Mesendoderm (in vitro differentiated cells): Measurements from ENCODE around the gene CLDN22. TPM values are rescaled to one million over a fixed set of nuclear protein-coding genes. Genes with fewer than 3 reads are reported as not detected.

Experiments used
- DNase-seq: peaks from one replicate; pipeline ENCODE4 v3.0.0; 2013
- H2AK5ac ChIP-seq: 2 replicates; pipeline ENCODE4 v1.6.1; 2013; ENCODE audit warnings: low read length, inconsistent platforms
- H2BK120ac ChIP-seq: 2 replicates; pipeline ENCODE4 v1.6.1; 2013; ENCODE audit warnings: low read depth, mild to moderate bottlenecking, low read length, moderate library complexity, mixed read lengths
- H2BK15ac ChIP-seq: replicated peaks from 2 replicates; pipeline ENCODE4 v1.6.1; 2013; ENCODE audit warnings: low read depth, mild to moderate bottlenecking, moderate library complexity
- H2BK5ac ChIP-seq: 2 replicates; pipeline ENCODE4 v1.6.1; 2013; ENCODE audit warnings: low read length, inconsistent platforms
- H3K18ac ChIP-seq: 2 replicates; pipeline ENCODE4 v1.6.1; 2013; ENCODE audit warnings: mild to moderate bottlenecking, low read length, mixed read lengths
- H3K23ac ChIP-seq: one replicate; pipeline ENCODE4 v1.6.1; 2013; ENCODE audit warnings: low read length
- H3K27ac ChIP-seq: 2 replicates; pipeline ENCODE4 v1.5.1; 2013; ENCODE audit warnings: low read depth, mild to moderate bottlenecking, inconsistent platforms, low read length, moderate library complexity
- H3K27me3 ChIP-seq: 2 replicates; pipeline ENCODE4 v1.6.1; 2013; ENCODE audit warnings: low read length, control low read depth, mild to moderate bottlenecking, inconsistent platforms; ENCODE audit not compliant: insufficient read depth, poor library complexity
- H3K36me3 ChIP-seq: 2 replicates; pipeline ENCODE4 v1.6.1; 2013; ENCODE audit warnings: low read length, inconsistent platforms; ENCODE audit not compliant: control insufficient read depth, insufficient read depth
- H3K4ac ChIP-seq: one replicate; pipeline ENCODE4 v1.6.1; 2013; ENCODE audit warnings: low read depth, mild to moderate bottlenecking, low read length, moderate library complexity
- H3K4me1 ChIP-seq: 2 replicates; pipeline ENCODE4 v1.6.1; 2013; ENCODE audit warnings: low read depth, low read length, inconsistent platforms; ENCODE audit not compliant: control insufficient read depth
- H3K4me2 ChIP-seq: 2 replicates; pipeline ENCODE4 v1.6.1; 2013; ENCODE audit warnings: low read length
- H3K4me3 ChIP-seq: 2 replicates; pipeline ENCODE4 v1.5.1; 2013; ENCODE audit warnings: mild to moderate bottlenecking, low read length
- H3K56ac ChIP-seq: one replicate; pipeline ENCODE4 v1.6.1; 2013; ENCODE audit warnings: low read length
- H3K79me1 ChIP-seq: 2 replicates; pipeline ENCODE4 v1.6.1; 2013; ENCODE audit warnings: low read length, inconsistent platforms
- H3K79me2 ChIP-seq: 2 replicates; pipeline ENCODE4 v1.6.1; 2013; ENCODE audit warnings: mild to moderate bottlenecking, low read length; ENCODE audit not compliant: control insufficient read depth, insufficient read depth
- H3K9ac ChIP-seq: 2 replicates; pipeline ENCODE4 v1.6.1; 2013; ENCODE audit warnings: low read length, inconsistent platforms
- H4K5ac ChIP-seq: one replicate; pipeline ENCODE4 v1.6.1; 2013; ENCODE audit warnings: low read length
- H4K8ac ChIP-seq: one replicate; pipeline ENCODE4 v1.6.1; 2013; ENCODE audit warnings: low read depth, mild to moderate bottlenecking, control low read depth, low read length, moderate library complexity
- WGBS: extraction: QIAGEN DNeasy Blood & Tissue Kit; methylation state at CpG from one replicate; pipeline ENCODE4 v1.1.7; 2013; ENCODE audit warnings: low lambda C conversion rate, missing lambda C conversion rate; ENCODE audit not compliant: insufficient coverage; ENCODE audit errors: extremely low coverage; 5-methylcytosine and 5-hydroxymethylcytosine counted together
- polyA plus RNA-seq, 2 experiments: library from polyadenylated mRNA; stranded (reverse); fragments of 200-250 nt; gene quantifications; one replicate each; pipeline ENCODE4 v1.2.3, GENCODE V29; 2013

CLDN22 gene
- not detected for polyA plus RNA-seq (2013, experiment 1 of 2)
- polyA plus RNA-seq (2013, experiment 2 of 2), result not detected

GRCh38 chr4:183320211-183321059 is at the start of gene CLDN22:
Gene CLDN22 (minus strand): TSS chr4:183320276. CDS start chr4:183320218, 58 bp downstream.
- Histone ChIP-seq H3K4me3 (no peak within 1 kb of the TSS), H3K9ac (no peak within 1 kb of the TSS), H2BK5ac (no peak within 1 kb of the TSS), H3K4me1 (no peaks in the 10 kb centered on the region), H2BK15ac (no peak within 1 kb of the TSS), H2BK120ac (no peak within 1 kb of the TSS), H3K56ac (no peak within 1 kb of the TSS), H3K23ac (no peak within 1 kb of the TSS), H3K79me1 (no peaks in the 10 kb centered on the region), H3K18ac (no peak within 1 kb of the TSS), H3K4me2 (no peak within 1 kb of the TSS), H3K27me3 (no peaks in the 10 kb centered on the region), H3K36me3 (no peaks in the 10 kb centered on the region), H2AK5ac (no peak within 1 kb of the TSS), H4K8ac (no peak within 1 kb of the TSS), H3K4ac (no peak within 1 kb of the TSS), H4K5ac (no peak within 1 kb of the TSS), H3K27ac (no peak within 1 kb of the TSS), H3K79me2 (no peaks in the 10 kb centered on the region)
- DNase-seq, result no peak
- no CpG with 5 or more reads among the region's 6 CpGs for WGBS

DNA sequence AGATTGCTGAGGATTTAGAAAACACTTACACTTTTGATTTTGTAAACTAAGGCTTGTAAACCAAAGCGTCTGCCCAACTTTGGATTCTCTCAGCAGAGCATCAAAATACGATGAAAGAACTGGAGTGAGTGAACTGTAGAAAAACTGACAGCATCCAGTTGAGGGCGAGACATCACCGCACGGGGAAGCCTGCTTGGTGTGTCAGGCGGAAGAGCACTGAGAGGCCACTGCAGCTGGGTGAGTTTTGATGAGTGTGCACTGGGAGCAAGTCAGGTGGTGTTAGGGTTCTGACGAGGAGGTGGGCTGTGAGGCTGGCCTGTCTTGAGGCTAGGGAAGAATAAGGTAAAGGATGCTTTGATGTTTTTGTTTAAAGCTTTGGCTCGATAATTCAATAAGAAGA is 49.0 kb upstream of the CLDN22 start:
- Histone ChIP-seq H2BK15ac (no peak overlapping the region), H3K79me2 (no peaks in the 10 kb centered on the region), H2BK5ac (no peak overlapping the region), H2AK5ac (no peak overlapping the region), H3K56ac (no peak overlapping the region), H3K79me1 (no peaks in the 10 kb centered on the region), H3K18ac (no peak overlapping the region), H3K4me1 (no peaks in the 10 kb centered on the region), H3K4ac (no peak overlapping the region), H3K23ac (no peak overlapping the region), H2BK120ac (no peak overlapping the region), H4K5ac (no peak overlapping the region), H3K4me3 (no peak overlapping the region), H3K27me3 (no peaks in the 10 kb centered on the region), H4K8ac (no peak overlapping the region), H3K36me3 (no peaks in the 10 kb centered on the region), H3K4me2 (no peak overlapping the region), H3K27ac (no peak overlapping the region), H3K9ac (no peak overlapping the region)
- DNase-seq, result no peak
- WGBS, result no CpG with 5 or more reads among the region's 8 CpGs

DNA sequence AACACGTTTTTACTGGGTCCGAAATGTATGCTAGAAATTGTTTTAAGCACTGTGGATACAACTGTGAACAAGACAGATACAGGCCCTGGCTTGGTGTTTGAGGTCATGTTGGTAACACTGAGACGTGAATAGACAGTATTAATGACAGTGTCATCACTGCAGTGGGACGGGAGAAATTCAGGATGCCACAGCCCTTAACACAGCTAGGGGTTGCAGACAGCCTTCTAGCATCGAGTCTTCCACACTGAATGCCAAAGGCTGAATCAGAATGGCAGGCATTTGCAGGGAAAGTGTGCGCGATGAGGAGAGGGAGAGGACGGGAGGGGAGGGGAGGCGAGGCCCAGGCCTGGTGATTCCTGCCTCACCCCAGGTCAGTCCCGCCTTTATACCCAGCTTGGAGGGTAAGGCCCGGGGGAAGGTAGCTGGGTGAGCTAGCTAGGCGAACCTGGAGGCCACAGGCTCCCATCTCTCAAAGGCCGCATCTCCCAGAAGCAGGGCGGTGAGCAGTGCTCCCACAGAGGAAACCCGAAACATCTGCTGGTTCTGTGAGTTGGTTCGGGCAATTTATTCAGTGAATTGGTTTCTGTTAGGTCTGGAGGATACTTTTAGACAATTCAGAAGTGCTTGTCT is 46.2 kb upstream of the CLDN22 start:
- no peak overlapping the region for H3K4me3 ChIP-seq
- H3K23ac ChIP-seq, result no peak overlapping the region
- H3K4ac ChIP-seq, result no peak overlapping the region
- H3K79me1 ChIP-seq, result no peaks in the 10 kb centered on the region
- H4K5ac ChIP-seq, result no peak overlapping the region
- no peak overlapping the region for H2BK15ac ChIP-seq
- no peak overlapping the region for H2AK5ac ChIP-seq
- no peaks in the 10 kb centered on the region for H3K79me2 ChIP-seq
- no peak overlapping the region for H3K9ac ChIP-seq
- H3K18ac ChIP-seq, result no peak overlapping the region
- H3K27ac ChIP-seq, result no peak overlapping the region
- no peaks in the 10 kb centered on the region for H3K27me3 ChIP-seq
- no peaks in the 10 kb centered on the region for H3K4me1 ChIP-seq
- no peak overlapping the region for H2BK120ac ChIP-seq
- H3K36me3 ChIP-seq, result no peaks in the 10 kb centered on the region
- H2BK5ac ChIP-seq, result no peak overlapping the region
- H3K56ac ChIP-seq, result no peak overlapping the region
- H3K4me2 ChIP-seq, result no peak overlapping the region
- H4K8ac ChIP-seq, result no peak overlapping the region
- no peak for DNase-seq
- no CpG with 5 or more reads among the region's 16 CpGs for WGBS

DNA sequence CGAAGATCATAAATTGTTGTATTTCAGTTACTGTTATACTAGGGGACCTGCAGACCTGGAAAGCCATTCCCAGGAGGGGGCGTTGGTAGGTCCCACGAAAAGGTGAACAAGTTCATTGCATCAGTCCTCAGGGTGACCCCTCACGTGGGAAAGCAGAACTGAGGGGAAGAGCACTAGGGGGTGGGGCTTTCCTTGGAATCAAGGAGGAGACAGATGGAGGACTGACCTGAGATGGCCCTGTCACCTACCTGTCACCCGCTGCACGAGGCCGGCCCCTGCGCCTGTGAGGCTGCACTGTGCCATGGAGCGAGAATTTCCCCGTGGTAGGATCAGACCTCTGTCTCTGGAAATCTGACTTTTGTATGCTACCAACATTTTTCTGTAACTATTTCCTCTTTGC is 43.9 kb upstream of the CLDN22 start:
- Histone ChIP-seq H3K36me3 (no peaks in the 10 kb centered on the region), H3K79me2 (no peaks in the 10 kb centered on the region), H3K9ac (no peak overlapping the region), H3K79me1 (no peaks in the 10 kb centered on the region), H2BK120ac (no peak overlapping the region), H3K23ac (no peak overlapping the region), H3K27me3 (no peaks in the 10 kb centered on the region), H3K4me3 (no peak overlapping the region), H2BK15ac (no peak overlapping the region), H3K18ac (no peak overlapping the region), H3K4me1 (no peaks in the 10 kb centered on the region), H4K5ac (no peak overlapping the region), H2BK5ac (no peak overlapping the region), H2AK5ac (no peak overlapping the region), H4K8ac (no peak overlapping the region), H3K4me2 (no peak overlapping the region), H3K4ac (no peak overlapping the region), H3K27ac (no peak overlapping the region), H3K56ac (no peak overlapping the region)
- WGBS, result no CpG with 5 or more reads among the region's 10 CpGs
- peak; percentile 67 for DNase-seq

- no peak overlapping the region for H2BK5ac ChIP-seq
- no peaks in the 10 kb centered on the region for H3K36me3 ChIP-seq
- no peak overlapping the region for H2AK5ac ChIP-seq
- H3K4me3 ChIP-seq, result no peak overlapping the region
- no peak overlapping the region for H4K5ac ChIP-seq
- no peak overlapping the region for H3K9ac ChIP-seq
- H3K4ac ChIP-seq, result no peak overlapping the region
- no peak overlapping the region for H3K27ac ChIP-seq
- H3K27me3 ChIP-seq, result no peaks in the 10 kb centered on the region
- no peak overlapping the region for H4K8ac ChIP-seq
- H3K79me1 ChIP-seq, result no peaks in the 10 kb centered on the region
- DNase-seq, result peak; percentile 57
- WGBS, result no CpG with 5 or more reads among the region's 15 CpGs
- no peaks in the 10 kb centered on the region for H3K4me1 ChIP-seq
- H3K4me2 ChIP-seq, result no peak overlapping the region
- no peak overlapping the region for H3K18ac ChIP-seq
- no peak overlapping the region for H3K56ac ChIP-seq
- no peak overlapping the region for H2BK120ac ChIP-seq
- H2BK15ac ChIP-seq, result no peak overlapping the region
- no peaks in the 10 kb centered on the region for H3K79me2 ChIP-seq
- H3K23ac ChIP-seq, result no peak overlapping the region
Observed at GRCh38 chr4:183362916-183363542, 43.0 kb upstream of the CLDN22 start.
